ENCODE measurements around the gene LOXHD1. TPM values are rescaled to one million over a fixed set of nuclear protein-coding genes. Genes with fewer than 3 reads are reported as not detected.

The LOXHD1 gene
- total RNA-seq, 1 donor from 2014 or later = not detected

DNA sequence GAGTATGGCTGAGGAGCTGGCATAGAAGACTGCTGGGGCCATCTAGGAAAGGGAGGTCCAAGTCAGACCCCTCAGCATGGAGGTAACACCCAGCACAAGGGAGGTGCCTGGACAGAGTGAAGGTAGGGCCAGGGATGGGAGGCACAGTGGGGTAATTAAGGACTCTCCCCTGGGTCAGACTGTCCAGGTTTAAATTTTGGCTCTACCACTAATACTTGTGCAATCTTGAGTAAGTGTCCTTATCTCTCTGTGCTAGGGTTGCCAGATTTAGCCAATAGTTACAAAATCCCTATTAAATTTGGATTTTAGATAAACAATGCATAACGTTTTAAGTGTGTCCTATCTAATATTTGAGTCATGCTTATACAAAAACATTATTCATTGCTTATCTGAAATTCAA is 109.5 kb downstream of the LOXHD1 start:
- no peak for DNase-seq (ENCODE audit: low read depth)

DNA sequence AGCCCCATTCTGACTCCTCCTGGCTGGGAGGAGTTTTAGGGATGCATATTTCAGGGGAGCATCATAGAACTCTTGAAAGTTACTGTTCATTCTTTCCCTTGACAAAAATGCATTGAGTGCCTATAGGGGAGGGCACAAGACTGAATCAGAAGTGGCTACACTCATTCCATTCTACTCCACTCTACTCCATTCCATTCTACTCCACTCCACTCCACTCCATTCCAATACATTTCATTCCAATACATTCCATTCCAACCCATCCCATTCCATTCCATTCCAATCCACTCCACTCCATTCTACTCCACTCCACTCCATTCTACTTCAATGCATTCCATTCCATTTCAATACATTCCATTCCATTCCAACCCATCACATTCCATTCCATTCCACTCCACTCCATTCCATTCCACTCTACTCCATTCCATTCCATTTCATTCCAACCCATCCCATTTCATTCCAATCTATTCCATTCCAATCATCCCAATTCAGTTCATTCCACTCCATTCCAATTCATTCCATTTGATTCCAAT is 110.8 kb downstream of the LOXHD1 start:
- no peak for DNase-seq (ENCODE audit: low read depth)

DNA sequence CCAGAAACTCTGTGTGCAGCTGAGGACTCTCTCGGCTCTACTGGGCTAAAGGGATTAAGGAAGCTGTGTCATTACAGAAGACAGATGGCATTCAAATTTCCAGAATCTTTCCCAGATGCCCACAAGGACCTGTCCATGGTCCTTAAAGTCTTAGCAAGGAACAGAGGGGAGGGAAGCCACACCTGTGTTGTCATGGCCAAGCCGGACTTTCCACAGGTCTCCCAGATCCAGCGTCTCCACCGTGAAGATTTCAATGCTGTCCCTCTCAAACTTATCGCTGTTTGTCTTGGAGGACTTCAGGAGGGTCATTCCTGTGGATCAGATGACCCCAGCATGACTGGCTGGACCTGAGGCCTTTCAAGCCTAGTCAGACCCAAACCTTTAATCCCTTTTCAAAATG is 114.5 kb downstream of the LOXHD1 start:
- DNase-seq (ENCODE audit: low read depth) = peak; percentile 15

DNA sequence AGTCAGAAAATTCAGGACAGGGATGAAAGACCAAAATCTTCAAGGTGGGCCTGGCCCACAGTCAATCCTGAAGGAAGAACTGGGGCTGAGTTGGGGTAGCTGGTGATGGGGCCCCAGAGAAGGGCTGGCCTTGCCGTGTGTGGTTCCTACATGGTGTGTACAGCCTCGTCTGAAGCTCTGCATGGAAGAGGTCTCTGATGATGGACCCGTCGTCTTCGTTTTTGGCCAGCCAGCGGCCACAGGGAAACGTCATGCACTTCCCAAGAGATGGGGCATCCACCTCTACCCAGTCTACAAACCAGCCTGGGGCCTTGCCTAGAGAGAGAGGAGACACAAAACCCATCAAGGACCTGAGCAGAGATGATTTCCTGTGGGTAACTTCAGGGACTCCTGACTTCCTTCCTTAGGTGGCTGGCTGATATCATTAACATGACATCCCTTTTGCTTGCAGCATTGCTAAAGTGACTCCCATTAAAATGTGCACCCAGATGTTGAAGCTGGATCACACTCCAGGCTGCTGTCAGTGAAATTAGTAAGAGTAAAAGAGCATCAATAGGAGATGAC is 115.3 kb downstream of the LOXHD1 start:
- DNase-seq (ENCODE audit: low read depth) = no peak

DNA sequence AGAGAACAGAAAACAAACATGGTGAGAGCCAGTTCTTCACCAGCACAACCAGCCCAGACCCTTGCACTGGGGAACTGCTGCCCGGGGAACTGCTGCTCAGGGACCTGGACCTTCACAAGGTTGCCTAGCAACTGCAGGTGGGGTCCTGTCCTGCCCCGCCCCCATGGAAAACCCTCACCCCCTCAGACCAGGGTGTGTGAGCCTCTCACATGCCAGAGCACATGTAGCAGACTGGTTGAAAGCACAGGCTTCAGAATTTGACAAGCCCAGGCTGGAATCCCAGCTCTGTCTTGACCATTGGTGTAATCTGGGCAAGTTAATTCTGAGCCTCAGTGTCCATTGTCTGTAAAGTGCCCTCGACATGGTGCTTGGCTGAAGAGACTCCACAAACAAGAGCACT is 118.6 kb downstream of the LOXHD1 start:
- DNase-seq (ENCODE audit: low read depth) = no peak

DNA sequence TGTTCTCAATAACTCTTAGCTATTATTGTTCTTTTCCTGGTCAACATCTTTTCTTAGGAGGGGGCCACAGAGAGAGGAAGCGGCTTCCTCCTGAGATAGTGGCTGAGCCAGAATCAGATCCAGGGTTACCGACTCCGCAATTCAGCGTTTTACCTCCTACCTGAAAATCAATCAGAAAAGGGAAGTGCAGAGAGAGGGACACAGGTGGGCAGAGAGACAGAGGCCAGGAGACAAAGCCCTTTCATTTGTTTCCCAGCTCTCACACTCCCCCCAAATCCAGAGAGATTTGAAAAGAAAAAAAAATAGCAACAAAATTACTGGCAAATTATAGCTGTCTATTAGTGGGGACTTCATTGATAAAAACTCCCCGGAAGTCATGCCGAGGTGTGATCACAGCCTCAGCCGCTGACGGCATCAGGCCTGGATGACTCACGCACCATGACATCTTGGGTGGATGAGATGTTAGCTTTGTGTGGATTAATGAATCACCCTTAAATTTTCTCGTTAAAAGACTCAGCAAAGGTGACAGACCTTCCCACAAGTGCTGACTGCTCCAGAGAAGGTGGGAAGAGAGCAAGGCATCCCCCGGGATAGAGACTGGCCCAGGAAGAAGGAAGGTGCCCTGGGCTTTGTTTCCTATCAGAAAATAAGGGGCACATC is 120.7 kb downstream of the LOXHD1 start:
- DNase-seq (ENCODE audit: low read depth) = peak; percentile 44

DNA sequence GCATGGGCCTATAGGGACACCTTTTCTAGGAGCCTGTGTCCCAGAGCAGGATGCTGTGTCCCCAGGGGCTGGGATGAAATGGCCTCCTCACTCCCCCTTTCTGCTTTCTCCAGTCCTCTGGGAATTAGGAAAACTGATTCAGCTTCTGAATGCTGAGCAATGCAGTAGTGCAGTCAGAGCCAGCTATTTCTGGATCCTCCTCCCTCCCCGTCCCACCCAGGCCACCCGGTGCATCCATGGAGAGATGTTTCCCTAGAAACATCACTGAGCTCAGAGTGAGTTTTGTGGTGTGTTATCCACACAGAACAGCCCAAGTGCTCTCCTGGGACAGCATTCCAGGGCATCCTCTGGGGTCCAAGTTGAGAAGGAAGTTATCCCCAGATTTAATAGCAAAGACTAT is 125.5 kb downstream of the LOXHD1 start:
- DNase-seq (ENCODE audit: low read depth) = no peak

DNA sequence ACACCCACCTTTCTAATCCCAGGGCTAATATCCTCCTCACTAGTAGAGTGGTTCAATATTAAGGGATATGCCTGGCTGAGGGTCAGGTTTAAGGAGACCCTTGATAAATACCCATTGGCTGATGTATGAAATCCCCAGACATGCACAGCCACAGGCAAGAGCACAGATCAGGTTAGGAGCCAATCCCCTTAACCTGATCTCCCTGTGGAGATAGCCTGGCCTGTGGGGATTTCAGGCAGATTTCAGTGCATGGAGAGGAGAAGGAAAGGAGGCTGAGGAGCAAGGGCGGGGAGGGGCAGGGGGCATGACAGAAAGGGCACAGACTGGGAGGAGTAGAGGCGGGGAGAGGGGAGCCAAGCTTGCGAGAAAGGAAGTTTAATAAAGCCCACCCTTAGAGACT is 129.0 kb downstream of the LOXHD1 start:
- DNase-seq (ENCODE audit: low read depth) = no peak

DNA sequence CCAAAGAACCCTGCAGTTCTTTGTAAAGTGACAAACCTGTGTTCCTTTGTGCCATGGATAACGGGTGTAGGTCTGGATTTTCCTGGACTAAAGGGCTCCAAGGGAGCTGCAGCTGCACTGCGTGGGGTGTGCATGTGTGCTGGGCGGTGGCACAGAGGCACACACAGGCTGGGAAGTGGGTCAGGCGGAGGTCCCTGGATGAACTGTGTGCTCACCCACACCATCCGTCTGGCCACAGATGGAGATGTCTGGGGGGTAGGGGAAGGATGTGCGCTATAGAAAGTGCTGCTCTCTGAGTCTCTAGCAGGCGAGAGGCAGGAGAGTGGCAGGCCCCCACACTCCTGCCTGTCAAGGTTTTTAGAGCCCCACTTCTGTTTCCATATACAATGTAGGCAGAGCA is 137.2 kb downstream of the LOXHD1 start:
- no peak for DNase-seq (ENCODE audit: low read depth)

DNA sequence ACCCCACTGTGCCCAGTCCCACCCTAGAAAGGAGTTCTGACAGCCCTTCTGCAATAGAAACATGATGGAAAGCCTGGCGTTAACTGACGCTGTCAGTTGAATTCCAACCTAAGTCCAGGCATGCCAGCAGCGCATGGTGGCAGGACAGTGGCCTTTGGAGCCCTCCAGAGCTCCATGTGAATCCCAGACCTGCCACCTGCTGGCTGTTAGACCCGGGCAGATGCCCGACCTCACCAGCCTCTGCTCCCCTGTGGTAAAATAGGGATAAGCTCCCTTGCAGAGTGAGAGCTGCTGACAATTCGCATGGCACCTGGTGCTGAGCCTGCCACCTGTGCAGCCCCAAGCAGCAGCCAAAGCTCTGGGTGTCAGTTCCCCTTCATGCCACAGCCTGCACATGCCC is 138.6 kb downstream of the LOXHD1 start:
- DNase-seq (ENCODE audit: low read depth) = no peak

DNA sequence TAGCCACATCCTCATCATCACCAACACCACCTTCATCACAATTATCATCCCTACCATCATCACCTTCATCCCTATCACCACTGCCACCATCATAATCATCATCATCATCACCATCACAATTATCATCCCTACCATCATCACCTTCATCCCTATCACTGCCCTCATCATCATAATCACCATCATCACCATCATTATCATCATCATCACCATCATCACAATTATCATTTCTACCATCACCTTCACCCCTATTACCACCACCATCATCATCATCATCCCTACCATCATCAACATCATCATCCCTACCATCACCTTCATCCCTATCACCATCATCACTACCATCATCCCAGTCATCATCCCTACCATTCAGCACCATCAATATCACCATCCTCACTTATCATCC is 140.5 kb downstream of the LOXHD1 start:
- no peak for DNase-seq (ENCODE audit: low read depth)

DNA sequence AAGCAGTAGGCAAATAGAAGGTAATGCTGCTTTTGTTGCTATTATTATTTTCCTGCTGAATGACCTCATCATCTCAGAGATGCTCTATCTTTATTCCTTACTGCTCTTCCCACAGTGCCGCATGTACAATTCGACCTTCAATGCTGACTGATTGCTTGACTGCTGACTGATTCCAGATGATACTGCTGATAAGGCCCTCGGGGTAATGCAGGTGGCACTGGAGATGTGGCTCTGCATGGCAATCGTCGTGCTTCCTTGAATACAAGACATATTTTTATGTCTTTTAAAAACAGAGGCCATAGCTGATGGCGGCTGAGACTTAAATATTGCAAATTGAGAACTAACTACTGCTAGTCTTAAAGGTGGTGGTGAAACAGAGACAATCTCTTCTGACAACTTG is 146.6 kb downstream of the LOXHD1 start:
- DNase-seq (ENCODE audit: low read depth) = no peak

DNA sequence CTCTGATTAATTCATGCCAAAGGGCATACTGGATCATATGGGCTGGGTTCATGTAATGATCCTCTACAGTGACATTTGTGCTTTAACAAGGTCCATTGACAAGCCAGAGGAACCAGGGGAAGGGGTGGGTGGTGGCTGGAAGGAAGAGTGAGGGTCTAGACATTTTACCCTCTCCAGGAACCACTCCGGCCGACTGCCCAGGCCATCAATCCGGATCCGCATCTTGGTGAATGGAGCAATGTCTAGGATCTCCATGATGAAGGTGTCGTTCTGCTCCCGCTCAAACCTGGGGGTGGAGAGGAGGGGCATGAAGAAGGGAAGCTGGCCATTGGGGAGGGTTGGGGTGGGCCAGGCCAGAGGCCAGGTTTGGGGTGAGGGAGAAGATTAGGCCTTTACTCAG is 147.5 kb downstream of the LOXHD1 start:
- DNase-seq (ENCODE audit: low read depth) = no peak

DNA sequence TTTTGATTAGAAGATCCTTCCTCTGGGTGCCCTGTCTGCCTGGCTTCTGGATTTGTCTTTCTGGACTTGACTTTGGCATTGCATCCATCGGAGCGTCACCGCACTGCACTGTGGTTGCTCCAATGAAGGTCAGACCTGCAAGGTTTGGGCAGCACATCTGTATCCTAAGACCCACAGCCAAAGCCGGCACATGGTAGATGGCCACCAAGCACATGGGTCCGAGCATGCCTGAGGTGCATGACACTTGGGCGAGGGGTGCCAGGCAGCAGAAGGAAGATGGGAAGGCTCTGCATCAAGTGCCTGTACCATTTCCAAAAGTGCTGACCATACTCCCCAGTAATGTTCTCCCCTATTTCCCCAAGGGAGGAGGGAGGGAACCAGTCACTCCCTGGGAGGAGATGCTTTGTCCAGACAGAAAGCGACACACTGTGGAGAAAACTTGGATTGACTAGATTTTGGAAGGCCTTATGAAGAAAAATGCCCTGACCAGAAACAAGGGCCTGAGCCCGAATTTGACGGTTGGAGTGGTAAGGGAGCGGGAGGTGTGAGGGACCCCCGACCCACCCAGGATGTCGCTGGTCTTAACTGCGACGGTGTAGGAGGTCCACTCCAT is 149.9 kb downstream of the LOXHD1 start:
- no peak for DNase-seq (ENCODE audit: low read depth)

DNA sequence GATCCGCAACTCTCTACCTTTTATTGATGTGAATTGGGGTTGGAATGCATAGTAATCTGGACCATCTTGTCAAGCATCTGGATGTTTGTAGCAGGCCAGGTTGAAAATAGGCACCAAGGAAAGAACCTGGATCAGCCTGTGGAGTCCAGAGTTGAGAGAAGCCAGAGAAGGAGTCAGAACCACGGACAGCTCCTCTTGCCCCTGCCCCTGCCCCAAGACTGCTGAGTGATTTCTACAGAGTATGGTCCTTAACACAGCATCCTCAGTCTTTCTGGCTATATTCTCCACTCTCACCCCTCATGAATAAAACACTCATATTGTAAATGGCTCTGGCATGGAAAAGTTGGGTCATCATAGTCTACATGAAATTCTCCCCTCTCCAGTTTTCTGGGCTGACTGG is 154.6 kb downstream of the LOXHD1 start:
- peak; percentile 7 for DNase-seq (ENCODE audit: low read depth)

DNA sequence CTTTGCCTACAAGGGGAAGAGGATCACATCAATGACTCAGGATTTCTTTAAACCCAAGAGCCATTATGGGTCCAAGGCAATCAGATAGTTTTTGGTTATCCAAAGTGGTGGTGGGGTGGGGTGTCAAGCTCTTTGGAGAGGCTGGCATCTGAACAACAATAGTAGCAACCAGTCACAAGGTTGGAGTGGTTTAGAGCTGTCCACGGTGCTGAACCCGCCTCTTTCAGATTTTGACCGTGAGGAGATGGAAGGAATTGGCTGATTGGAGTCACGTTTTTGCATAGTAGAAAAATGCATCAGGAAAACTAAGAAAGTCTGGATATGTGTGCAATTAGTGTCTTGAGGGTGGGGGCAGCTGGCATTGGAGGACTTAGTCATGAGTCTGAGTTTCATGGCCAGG is 159.9 kb downstream of the LOXHD1 start:
- DNase-seq (ENCODE audit: low read depth) = peak; percentile 17

DNA sequence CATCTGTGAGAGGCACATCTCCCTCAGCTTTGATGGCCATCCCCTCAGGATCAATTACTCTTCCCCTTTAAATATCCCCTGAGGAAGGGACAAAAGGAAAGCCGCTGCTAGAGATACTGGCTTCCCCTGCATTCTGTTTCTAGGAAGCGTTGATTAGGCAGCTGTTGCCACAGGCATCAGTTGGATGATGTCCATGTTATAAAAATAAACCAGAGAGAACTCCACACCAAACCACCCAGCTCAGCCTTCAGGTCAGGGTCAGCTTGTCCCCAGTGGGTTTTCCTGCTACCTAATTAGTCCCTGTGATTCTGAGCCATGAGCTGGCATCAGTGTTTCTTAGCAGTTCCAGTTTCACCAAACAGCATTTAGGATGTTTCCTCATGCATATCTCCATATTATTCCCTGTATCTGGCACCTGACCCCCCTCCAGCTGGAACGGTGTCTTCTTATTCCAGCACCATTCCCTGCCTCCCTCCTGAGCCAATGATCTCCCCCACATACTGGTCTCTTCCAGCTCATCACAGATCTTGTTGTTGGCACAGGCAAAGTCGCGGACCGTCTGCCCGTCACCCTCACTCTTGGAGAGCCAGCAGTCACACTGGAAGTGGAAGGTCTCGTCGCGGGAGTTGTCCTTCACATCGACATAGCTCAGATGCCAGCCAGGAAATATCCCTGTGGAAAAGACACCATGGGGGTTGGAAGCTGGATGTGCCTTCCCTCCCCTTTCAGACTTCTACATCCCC is 168.4 kb downstream of the LOXHD1 start:
- DNase-seq (ENCODE audit: low read depth) = no peak

DNA sequence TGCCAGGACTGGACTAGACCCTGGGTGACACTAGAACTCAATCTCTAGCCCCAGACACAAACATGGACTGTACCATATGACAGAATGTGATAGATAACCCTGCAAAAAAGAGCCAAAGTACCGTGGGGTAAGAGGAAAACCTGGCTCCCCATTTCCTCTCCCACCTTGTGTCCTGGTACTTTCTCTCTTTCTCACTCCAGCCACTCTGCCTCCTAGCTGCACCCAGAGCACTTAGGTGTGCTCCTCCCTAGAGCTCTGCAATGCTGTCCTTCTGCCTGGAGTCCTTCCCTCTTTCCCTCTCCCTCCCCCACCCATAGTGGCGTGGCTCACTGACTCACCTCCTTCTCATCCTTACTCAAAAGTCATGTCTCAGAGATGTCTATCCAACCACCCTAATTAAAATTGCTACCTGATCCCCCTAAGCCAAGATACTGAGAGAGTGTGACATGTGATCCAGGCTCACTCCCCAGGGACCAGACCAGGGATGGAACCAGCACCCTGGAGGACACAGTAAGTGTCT is 171.3 kb downstream of the LOXHD1 start:
- no peak for DNase-seq (ENCODE audit: low read depth)

DNA sequence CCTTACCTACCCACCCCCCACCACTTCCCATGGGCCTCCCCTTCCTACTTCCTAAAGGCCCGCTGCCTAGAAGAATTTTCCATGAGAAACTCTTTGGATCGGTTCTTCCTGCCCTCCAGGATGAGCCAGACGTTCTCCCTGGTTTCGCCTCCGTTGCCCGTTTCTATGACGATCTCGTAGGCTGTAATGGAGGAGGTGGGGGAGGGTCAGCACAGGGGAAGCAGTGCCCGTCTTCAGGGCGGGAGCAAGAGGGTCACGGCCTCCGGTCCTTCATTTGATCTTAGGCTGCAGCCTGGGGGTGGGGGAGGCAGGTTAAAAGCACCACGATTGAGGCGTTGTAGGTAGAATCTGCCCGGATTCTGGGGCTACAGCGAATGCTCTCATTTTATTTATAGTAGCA is 172.0 kb downstream of the LOXHD1 start:
- DNase-seq (ENCODE audit: low read depth) = no peak

DNA sequence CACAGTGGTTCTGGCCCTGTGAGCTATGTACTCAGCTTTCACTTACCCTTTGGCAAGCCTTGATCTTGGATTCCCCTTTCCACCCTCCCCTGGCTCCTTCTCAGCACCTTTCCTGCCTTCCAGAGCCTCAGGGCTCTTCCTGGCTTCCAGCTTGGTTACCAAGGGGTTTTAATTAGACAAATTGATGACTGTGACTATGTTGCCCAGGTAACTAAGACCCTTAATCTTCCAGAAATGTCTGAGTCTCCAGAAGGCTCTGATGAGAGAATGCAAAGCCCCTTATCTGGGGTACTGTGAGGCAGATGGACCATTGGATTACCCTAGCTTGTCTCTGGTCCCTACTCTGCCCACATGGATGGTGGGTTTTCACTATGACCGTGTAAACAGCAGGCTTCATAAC is 174.2 kb downstream of the LOXHD1 start:
- no peak for DNase-seq (ENCODE audit: low read depth)

DNA sequence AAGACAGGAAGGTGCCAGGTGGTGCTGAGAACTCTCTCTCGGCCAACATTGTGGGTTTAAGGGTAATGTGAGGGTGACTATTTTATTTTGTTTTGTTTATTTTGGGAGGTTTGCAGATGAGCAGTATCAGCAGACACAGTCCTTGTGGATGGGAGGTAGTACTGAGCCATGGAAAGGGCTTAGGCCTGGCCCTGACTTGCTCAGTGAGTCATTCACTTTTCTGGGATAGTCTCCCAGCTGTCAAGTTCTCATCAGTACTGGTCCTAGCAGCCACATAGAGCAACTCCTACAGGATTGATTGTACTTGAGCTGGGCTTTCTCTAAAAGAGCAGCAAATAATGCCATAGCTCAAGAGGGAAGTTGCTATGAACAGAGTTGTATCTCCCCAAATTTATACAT is 175.2 kb downstream of the LOXHD1 start:
- no peak for DNase-seq (ENCODE audit: low read depth)

DNA sequence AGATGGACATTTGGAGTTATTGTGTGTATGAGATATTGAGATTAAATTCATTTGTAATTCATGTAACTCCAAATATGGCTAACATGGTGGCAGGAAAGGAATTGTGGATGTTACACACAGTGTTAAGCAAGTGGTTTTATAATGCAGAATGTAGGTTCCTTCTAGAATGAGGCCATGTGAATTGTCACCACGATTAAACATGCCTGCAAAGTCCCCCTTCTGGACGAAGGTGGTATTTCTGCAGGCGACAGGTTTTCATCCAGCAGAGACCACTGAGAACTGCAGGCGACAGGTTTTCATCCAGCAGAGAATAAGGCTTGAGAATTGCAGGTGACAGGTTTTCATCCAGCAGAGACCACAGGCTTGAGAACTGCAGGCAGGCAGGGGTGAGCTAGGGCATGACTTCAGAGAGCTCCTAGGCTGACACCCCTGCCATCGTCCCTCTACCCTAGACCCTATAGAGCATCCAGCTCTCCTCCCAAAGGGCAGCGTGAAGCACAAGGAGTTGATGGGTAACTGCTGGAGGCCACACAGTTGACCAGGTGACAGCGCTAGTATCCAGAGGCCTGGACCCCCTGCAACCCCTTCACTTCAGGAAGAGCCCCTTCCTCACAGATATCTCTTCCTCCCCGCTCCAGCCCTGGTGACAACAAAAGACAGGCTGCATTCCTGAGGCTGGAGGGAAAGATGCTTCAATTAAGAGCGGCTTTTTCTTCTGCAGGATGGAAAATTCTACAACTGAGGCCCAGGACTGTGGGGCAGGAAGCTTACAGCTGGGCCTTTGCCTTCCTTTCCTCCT is 175.8 kb downstream of the LOXHD1 start:
- peak; percentile 48 for DNase-seq (ENCODE audit: low read depth)

All from renal cortical epithelial cell (primary cell).